NCI-H2196 (cell line): ENCODE results near the gene GET4.
A peak's percentile ranks its signal among the peaks of the same experiment; 100 is the strongest.

Experiments used
- DNase-seq: peaks from one replicate; lab custom pipeline; 2025; ENCODE audit not compliant: unreplicated experiment; lab: John Stamatoyannopoulos, UW

GET4 gene

GRCh38 chr7:898460-898854 lies 22.1 kb downstream of the GET4 start:
- DNase-seq = no peak

DNA sequence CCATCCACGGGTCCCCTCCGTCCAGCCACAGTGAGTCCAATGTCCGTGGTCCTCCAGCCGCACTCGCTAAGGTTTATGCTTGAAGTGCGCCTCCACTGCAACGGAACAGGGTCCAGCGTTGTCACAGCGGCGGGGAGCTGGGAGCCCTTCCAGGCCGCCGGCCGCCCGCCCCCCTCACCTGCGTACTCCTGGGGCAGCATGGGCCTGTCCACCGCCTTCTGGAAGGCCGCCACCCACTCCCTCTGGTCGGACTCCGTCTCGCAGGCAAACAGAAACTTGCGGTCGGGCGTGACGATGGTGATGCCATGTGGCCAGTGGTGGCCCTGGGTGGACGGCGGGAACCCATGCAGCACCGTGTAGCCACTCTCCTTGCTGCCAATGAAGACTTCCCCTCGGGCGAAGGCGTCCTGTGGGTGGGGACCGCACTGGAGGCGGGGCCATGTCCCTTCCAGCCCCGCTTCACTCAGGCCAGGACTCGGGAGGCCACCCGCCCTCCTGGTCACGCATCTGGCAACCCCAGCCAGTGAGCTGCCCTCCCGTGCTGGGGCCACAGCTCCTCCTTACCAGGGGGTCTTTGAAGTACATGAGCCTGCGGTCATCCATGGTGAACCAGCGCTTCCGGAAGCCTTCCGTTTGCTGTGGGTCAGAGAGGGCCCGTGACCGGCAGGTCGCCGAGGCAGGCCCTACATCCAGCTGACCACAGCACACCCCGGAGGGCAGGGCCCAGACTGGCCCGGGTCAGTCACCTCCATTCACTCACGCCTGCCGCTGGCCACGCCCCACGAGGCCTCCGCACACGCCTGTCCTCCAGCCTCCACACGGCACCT lies 22.7 kb downstream of the GET4 start:
- no peak for DNase-seq

DNA sequence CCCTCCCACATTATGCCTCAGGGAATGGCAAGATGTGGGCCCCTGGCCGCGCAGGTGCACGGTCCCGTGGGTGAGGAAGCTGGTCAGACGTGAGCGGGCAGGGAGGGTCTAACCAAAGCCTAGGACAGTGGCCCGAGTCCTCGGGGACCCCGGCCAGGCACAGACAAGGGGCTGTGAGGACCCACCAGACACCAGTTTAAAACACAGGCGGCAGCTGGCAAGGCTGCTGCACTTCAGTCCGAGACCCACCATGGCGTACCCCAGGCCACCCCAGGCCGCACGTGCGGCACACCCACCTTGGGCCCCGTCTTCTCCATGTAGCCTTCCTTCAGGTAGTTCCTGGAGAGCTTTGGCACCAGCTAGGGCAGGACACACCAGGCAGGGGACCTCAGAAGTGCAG lies 23.5 kb downstream of the GET4 start:
- no peak for DNase-seq

DNA sequence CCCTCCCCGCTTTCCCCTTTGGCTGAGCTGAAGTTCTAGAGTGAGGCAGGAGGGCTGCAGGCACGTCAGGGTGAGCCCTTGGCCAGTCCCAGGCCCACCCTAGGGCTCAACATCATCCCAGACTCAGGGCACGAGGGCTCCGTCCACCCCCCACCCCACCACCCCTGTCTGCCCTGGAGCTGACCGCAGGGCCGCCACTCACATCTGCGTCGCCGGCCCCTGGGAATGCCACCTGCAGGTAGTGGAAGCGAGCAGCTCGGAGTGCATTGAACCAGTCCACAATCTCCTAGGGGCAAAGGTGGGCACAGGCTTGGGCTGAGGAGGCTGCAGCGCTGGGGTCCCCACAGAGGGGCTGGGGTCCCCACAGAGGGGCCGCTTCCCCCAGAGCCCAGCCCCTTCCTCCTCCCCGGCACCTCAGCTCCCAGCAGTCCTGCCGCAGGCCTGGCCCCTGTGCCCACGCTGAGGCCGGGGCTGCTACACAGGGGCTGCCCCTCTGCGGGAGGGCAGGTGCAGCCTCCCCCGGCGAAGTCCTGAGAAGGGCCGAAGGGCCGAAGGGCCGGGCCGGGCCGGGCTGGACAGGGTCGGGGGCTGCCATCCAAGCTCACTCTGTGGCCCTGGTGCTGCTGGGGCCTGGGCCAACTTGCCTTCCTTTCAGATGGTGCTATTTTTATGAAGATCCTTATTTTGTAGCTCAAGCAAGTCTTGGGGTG lies 24.1 kb downstream of the GET4 start:
- no peak for DNase-seq

- DNase-seq = no peak
Observed at GRCh38 chr7:901041-901387, 24.7 kb downstream of the GET4 start.

DNA sequence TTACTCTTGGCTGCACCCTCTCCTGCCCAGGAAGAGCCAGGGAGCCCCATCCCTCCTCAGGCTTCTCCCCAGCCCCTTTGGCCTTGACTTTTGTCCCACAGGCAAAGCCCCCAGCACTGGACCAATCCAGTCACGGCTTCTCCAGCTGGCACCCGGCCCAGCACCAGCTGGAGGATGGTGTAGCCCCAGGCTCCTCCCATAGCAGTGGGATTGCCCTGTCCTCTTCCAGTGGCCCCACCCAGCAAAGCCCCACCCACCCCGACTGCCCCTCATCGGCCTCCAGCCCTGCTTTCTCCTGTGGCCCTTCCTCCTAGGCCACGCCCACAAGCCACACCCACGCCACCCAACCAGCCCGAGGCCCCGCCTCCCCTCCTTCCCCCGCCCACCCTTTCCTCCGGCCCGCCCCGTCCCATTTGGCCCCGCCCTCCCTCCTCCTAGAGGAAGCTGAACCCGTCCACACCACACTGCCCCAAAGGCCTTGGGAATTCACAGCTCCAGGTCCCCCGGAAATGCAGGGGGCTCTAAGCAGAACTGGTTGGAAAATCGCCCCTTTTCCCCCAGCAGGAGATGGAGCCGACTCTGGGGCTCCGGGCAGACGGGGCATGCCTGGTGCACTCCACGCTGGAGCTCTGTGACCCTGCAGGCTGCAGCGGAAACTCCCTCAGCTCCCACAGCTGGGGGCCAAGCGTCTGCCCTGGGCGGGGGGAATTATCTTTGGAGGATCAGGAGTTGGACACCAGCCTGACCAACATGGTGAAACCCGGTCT lies 25.2 kb downstream of the GET4 start:
- peak; percentile 94 for DNase-seq

DNA sequence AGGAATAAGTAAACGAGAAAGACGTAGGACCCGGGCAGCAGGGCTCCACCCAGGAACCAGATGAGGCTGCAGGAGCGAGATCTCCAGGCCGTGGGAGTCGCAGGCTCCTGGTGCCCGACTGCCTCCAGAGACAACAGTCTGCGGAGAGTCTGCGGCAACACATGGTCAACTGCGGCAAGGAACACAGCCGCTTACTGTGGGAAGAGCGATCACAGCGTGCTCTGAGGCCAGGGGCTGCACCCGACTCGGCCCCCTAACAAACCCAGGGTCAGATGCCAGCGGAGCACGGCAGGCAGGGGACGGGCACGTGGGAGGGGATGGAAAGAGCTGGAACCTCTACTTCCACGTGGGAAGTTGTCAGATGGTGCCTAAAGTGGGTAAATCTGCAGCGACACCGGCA lies 26.6 kb downstream of the GET4 start:
- no peak for DNase-seq

GRCh38 chr7:903921-904755 lies 27.8 kb downstream of the GET4 start:
- DNase-seq = no peak

- DNase-seq = no peak
Observed at GRCh38 chr7:904847-905246, 28.5 kb downstream of the GET4 start.

DNA sequence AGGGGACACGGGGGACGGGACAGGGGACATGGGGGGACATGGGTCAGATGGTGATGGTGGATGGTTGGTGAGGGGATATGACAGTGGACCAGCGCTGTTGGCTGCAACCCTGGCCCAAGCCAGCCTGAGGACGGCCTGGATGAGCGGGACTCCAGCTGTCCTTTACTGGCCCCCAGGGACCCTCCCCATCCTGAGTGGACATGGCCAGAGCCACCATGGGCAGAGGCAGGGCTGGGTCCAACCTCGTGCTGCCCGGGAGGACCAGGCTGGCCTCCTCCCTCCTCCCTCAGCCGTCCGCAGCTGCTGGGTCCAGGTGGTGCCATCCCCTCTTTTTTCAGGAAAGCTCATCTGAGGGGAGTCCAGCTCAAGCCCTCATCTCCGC lies 30.4 kb downstream of the GET4 start:
- DNase-seq = no peak

GRCh38 chr7:907158-907980 lies 31.0 kb downstream of the GET4 start:
- DNase-seq = no peak

GRCh38 chr7:908159-908581 lies 31.8 kb downstream of the GET4 start:
- no peak for DNase-seq

GRCh38 chr7:908591-909357 lies 32.4 kb downstream of the GET4 start:
- DNase-seq = peak; percentile 27

GRCh38 chr7:909358-910329 lies 33.3 kb downstream of the GET4 start:
- no peak for DNase-seq

DNA sequence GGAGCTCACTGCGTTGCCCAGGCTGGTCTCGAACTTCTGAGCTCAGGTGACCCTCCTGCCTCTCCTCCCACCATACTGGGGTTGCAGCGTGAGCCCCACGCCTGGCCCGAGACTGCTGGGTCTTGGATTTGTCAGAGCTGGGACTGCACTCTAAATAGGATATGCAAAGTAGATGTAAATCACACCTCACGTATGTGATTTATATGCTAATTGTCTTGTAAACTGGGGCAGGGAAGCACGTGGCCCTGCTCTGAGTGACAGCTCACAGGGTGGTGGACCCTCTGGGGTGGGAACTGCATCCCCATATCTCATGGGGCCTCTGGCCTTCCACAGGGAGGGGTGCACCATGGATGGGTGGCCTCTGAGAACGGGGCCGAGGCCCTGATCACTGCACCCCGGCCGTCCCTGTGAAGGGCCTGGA lies 34.1 kb downstream of the GET4 start:
- no peak for DNase-seq

DNA sequence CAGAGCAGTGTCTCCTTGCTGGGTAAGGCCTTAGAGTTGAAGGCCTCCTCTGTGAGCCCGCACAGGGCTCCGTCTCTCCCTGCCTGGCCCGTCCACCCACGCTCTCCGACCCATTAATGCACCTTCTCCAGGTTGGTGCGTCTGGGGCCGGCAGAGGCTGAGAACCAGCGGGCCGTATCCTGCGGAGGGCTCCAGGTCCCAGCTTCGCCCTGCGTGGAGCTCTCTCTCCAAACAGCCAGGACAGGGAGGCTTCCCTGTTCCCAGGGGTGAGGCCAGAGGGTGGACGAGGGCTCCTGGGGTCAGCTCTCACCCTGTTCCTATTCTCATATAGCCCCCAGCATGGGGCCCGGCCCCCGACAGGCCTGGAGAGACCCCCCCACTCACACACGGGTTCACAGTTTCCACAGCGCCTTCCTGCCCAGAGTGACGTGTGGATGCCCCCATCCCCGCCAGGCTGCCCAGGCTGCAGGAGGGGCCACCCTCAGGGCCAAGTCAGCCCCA lies 34.6 kb downstream of the GET4 start:
- no peak for DNase-seq

GRCh38 chr7:911791-912480 lies 35.6 kb downstream of the GET4 start:
- DNase-seq = no peak
